ENCODE results near the gene ADAMTSL4. TPM values are rescaled to one million over a fixed set of nuclear protein-coding genes. Genes with fewer than 3 reads are reported as not detected.
"Not testable (repeated sequence)": the region's sequence is repeated elsewhere in the genome, so short reads cannot be mapped to it uniquely, and the experiment has no call there.

The ADAMTSL4 gene
- total and polyA plus RNA-seq, 2 donors (not counting 3 experiments of a cell fraction or from before 2014, with no cell fraction given), result 0.73 to 1.0 TPM

DNA sequence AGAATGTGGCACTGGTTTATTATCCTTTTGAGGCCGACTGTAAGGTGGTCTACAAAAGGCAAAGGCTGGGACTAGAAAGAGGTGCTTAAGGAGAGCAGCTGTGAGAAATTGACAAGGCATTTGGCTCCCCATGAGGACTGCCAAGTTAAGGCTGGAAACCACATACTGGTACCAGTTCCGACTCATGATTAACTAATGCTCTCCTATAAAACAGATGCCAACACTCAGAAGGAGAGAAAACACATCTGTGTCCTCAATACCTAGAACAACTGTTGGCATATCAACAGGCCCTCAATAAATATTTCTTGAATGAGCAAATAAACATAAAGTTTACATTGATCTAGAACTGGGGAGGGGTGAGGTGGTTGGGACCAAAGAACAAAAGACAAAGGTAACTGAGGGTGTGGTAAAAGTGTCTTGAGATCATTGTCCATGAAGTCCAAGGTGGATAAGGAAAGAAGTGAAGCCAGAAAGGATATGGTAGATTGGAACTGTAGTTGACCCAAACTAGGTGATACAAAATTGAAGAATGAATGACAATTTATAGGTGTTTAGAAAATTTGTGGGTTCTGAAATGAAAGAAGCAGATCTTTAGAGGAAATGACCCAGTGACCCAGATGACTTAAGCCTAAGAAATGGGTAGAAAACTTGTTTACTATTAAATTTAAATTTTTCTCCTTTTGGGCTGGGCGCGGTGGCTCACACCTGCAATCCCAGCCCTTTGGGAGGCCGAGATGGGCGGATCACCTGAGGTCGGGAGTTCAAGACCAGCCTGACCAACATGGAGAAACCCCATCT is 47.1 kb downstream of the ADAMTSL4 start:
- Histone ChIP-seq H3K9ac (replicated peaks; ENCODE audit: extremely low read depth, insufficient read depth, low read length) (no peak overlapping the region), H3K9me3 (replicated peaks; ENCODE audit: control insufficient read depth, insufficient read depth, low read length) (no peaks in the 10 kb centered on the region), H3K4me1 (ENCODE audit: control insufficient read depth, extremely low read depth, insufficient read depth, low read length) (no peaks in the 10 kb centered on the region), H3K4me3 (replicated peaks in 1 of 3; ENCODE audit: insufficient read depth in 1 of 3, low read depth in 1 of 3, low read length in 3 of 3) (no peak overlapping the region), H3K4me2 (ENCODE audit: insufficient read depth, low read length) (no peak overlapping the region), H2AFZ (ENCODE audit: low read depth, low read length) (no peak overlapping the region), H3K79me2 (ENCODE audit: control insufficient read depth, insufficient read depth, low read length) (no peaks in the 10 kb centered on the region), H3K27me3 (ENCODE audit: control insufficient read depth in 2 of 2, insufficient read depth in 2 of 2, low read length in 2 of 2) (no peaks in the 10 kb centered on the region), H3K9me1 (replicated peaks; ENCODE audit: control insufficient read depth, extremely low read depth, insufficient read depth, low read length) (no peaks in the 10 kb centered on the region), H3K36me3 (ENCODE audit: control insufficient read depth in 2 of 2, extremely low read depth in 1 of 2, insufficient read depth in 2 of 2, low read length in 2 of 2) (no peaks in the 10 kb centered on the region), H3K27ac (ENCODE audit: insufficient read depth, low read depth, low read length) (no peak overlapping the region), H4K20me1 (replicated peaks; ENCODE audit: control insufficient read depth, extremely low read depth, insufficient read depth, low read length) (no peaks in the 10 kb centered on the region)
- POLR2A ChIA-PET, result no interaction called here
- no peak for DNase-seq (ENCODE audit: low read depth, low spot score)
- no peak for FAIRE-seq
- intact Hi-C loops (cut with micrococcal nuclease) (no loop called here), dilution Hi-C loops (cut with MboI; ENCODE audit: extremely low pct_ligation_motif_present, low sequenced_read_pairs) (no loop called here)
- TF ChIP-seq, protein P1, sequence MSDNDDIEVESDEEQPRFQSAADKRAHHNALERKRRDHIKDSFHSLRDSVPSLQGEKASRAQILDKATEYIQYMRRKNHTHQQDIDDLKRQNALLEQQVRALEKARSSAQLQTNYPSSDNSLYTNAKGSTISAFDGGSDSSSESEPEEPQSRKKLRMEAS (IDR thresholded peaks at IDR 0.05; ENCODE audit: insufficient read depth, insufficient read length), result no peak
- TF ChIP-seq POLR2AphosphoS5 (IDR thresholded peaks at IDR 0.05; ENCODE audit: insufficient read depth, low read depth, low read length) (no peak), FOS (IDR thresholded peaks at IDR 0.05; ENCODE audit: borderline replicate concordance, insufficient read depth, low read length) (no peak), POLR2A (IDR thresholded peaks at IDR 0.05; ENCODE audit: low read depth, low read length) (no peak), JUN (IDR thresholded peaks at IDR 0.05; ENCODE audit: borderline replicate concordance, insufficient read depth, insufficient read length, low read depth) (no peak)
- CTCF ChIA-PET, result no interaction called here
- no TSS peak for BruUV-seq (replicated peaks)

DNA sequence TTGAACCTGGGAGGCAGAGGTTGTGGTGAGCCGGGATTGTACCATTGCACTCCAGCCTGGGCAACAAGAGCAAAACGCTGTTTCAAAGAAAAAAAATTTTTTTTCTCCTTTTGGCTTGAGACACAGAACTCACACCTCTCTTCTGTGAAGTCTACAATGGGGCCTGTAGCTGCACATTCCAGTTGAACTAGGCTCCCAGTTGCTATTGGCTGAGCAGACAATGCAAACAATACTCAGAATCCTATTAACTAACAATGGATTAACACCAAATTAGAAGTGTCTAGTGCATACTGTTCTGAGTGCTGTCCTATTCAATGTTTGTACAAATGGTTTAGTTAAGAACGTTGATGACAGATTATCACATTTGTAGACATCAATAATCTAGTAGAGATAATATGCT is 47.8 kb downstream of the ADAMTSL4 start:
- BruUV-seq (replicated peaks), result no TSS peak
- Histone ChIP-seq H3K27ac (ENCODE audit: insufficient read depth, low read depth, low read length) (no peak overlapping the region), H3K4me1 (ENCODE audit: control insufficient read depth, extremely low read depth, insufficient read depth, low read length) (no peaks in the 10 kb centered on the region), H4K20me1 (replicated peaks; ENCODE audit: control insufficient read depth, extremely low read depth, insufficient read depth, low read length) (no peaks in the 10 kb centered on the region), H3K4me3 (replicated peaks in 1 of 3; ENCODE audit: insufficient read depth in 1 of 3, low read depth in 1 of 3, low read length in 3 of 3) (no peak overlapping the region), H3K9me1 (replicated peaks; ENCODE audit: control insufficient read depth, extremely low read depth, insufficient read depth, low read length) (no peaks in the 10 kb centered on the region), H3K79me2 (ENCODE audit: control insufficient read depth, insufficient read depth, low read length) (no peaks in the 10 kb centered on the region), H3K4me2 (ENCODE audit: insufficient read depth, low read length) (no peak overlapping the region), H3K9me3 (replicated peaks; ENCODE audit: control insufficient read depth, insufficient read depth, low read length) (no peaks in the 10 kb centered on the region), H3K9ac (replicated peaks; ENCODE audit: extremely low read depth, insufficient read depth, low read length) (no peak overlapping the region), H3K27me3 (ENCODE audit: control insufficient read depth in 2 of 2, insufficient read depth in 2 of 2, low read length in 2 of 2) (no peaks in the 10 kb centered on the region), H3K36me3 (ENCODE audit: control insufficient read depth in 2 of 2, extremely low read depth in 1 of 2, insufficient read depth in 2 of 2, low read length in 2 of 2) (no peaks in the 10 kb centered on the region), H2AFZ (ENCODE audit: low read depth, low read length) (no peak overlapping the region)
- ChIA-PET CTCF (no interaction called here), POLR2A (no interaction called here)
- intact Hi-C loops (cut with micrococcal nuclease) (no loop called here), dilution Hi-C loops (cut with MboI; ENCODE audit: extremely low pct_ligation_motif_present, low sequenced_read_pairs) (no loop called here)
- TF ChIP-seq POLR2A (IDR thresholded peaks at IDR 0.05; ENCODE audit: low read depth, low read length), result no peak
- TF ChIP-seq, protein P2, sequence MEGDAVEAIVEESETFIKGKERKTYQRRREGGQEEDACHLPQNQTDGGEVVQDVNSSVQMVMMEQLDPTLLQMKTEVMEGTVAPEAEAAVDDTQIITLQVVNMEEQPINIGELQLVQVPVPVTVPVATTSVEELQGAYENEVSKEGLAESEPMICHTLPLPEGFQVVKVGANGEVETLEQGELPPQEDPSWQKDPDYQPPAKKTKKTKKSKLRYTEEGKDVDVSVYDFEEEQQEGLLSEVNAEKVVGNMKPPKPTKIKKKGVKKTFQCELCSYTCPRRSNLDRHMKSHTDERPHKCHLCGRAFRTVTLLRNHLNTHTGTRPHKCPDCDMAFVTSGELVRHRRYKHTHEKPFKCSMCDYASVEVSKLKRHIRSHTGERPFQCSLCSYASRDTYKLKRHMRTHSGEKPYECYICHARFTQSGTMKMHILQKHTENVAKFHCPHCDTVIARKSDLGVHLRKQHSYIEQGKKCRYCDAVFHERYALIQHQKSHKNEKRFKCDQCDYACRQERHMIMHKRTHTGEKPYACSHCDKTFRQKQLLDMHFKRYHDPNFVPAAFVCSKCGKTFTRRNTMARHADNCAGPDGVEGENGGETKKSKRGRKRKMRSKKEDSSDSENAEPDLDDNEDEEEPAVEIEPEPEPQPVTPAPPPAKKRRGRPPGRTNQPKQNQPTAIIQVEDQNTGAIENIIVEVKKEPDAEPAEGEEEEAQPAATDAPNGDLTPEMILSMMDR (IDR thresholded peaks at IDR 0.05; ENCODE audit: extremely low read depth in 1 of 2, insufficient read depth in 1 of 2, low read depth in 1 of 2, low read length in 2 of 2), result no peak
- no peak for TF ChIP-seq JUN (IDR thresholded peaks at IDR 0.05; ENCODE audit: borderline replicate concordance, insufficient read depth, insufficient read length, low read depth)
- TF ChIP-seq GATA2 (IDR thresholded peaks at IDR 0.05; ENCODE audit: insufficient read depth, insufficient read length, low read depth, low read length), result no peak
- DNase-seq (ENCODE audit: low read depth, low spot score), result no peak
- no peak for FAIRE-seq

DNA sequence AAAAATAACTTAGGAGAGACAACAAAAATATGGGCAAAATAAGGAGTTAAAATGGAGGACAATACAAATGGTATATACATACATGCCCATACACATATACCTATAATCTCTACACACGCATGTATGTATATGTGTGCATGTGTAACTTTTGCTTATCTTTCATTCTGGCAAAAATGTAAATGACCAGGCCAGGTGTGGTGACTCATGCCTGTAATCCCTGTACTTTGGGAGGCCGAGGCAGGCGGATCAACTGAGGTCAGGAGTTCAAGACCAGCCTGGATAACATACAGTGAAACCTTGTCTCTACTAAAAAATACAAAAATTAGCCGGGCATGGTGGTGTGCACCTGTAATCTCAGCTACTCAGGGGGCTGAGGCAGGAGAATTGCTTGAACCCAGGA is 49.1 kb downstream of the ADAMTSL4 start:
- FAIRE-seq; BruUV-seq (replicated peaks): not testable (repeated sequence)
- POLR2A ChIA-PET, result interaction anchor here (1.2 kb wide), 1 partner anchor 19 kb away, joined by 4 read pairs; the partner anchor contains the start of gene MCL1

More for the DNA sequence above, 49.1 kb downstream of the ADAMTSL4 start:
- H3K4me3 ChIP-seq (replicated peaks in 1 of 3; ENCODE audit: insufficient read depth in 1 of 3, low read depth in 1 of 3, low read length in 3 of 3); H3K27ac ChIP-seq (ENCODE audit: insufficient read depth, low read depth, low read length); H3K36me3 ChIP-seq (ENCODE audit: control insufficient read depth in 2 of 2, extremely low read depth in 1 of 2, insufficient read depth in 2 of 2, low read length in 2 of 2); H4K20me1 ChIP-seq (replicated peaks; ENCODE audit: control insufficient read depth, extremely low read depth, insufficient read depth, low read length); H3K9me3 ChIP-seq (replicated peaks; ENCODE audit: control insufficient read depth, insufficient read depth, low read length); H3K27me3 ChIP-seq (ENCODE audit: control insufficient read depth in 2 of 2, insufficient read depth in 2 of 2, low read length in 2 of 2); dilution Hi-C loops (cut with MboI; ENCODE audit: extremely low pct_ligation_motif_present, low sequenced_read_pairs); DNase-seq (ENCODE audit: low read depth, low spot score); H3K9me1 ChIP-seq (replicated peaks; ENCODE audit: control insufficient read depth, extremely low read depth, insufficient read depth, low read length); intact Hi-C loops (cut with micrococcal nuclease); H3K9ac ChIP-seq (replicated peaks; ENCODE audit: extremely low read depth, insufficient read depth, low read length); H3K79me2 ChIP-seq (ENCODE audit: control insufficient read depth, insufficient read depth, low read length); H2AFZ ChIP-seq (ENCODE audit: low read depth, low read length); H3K4me2 ChIP-seq (ENCODE audit: insufficient read depth, low read length); H3K4me1 ChIP-seq (ENCODE audit: control insufficient read depth, extremely low read depth, insufficient read depth, low read length): not testable (repeated sequence)
- CTCF ChIA-PET, result interaction anchor here (1.0 kb wide), 1 partner anchor 39 kb away, joined by 3 read pairs; no protein-coding TSS in a partner anchor
